NCI-H82 treated with DMSO at 0.1 percent for 48 hours (cell line): ENCODE data around the gene PLXNA2.

Experiments used
- DNase-seq: peaks from one replicate; lab custom pipeline; 2025; ENCODE audit not compliant: unreplicated experiment; lab: John Stamatoyannopoulos, UW

Gene PLXNA2

GRCh38 chr1:208003241-208003640, 240.9 kb downstream of the PLXNA2 start:
- no peak for DNase-seq

GRCh38 chr1:208002672-208003071, 241.5 kb downstream of the PLXNA2 start:
- no peak for DNase-seq

GRCh38 chr1:208002078-208002477, 242.1 kb downstream of the PLXNA2 start:
- DNase-seq = no peak

DNA sequence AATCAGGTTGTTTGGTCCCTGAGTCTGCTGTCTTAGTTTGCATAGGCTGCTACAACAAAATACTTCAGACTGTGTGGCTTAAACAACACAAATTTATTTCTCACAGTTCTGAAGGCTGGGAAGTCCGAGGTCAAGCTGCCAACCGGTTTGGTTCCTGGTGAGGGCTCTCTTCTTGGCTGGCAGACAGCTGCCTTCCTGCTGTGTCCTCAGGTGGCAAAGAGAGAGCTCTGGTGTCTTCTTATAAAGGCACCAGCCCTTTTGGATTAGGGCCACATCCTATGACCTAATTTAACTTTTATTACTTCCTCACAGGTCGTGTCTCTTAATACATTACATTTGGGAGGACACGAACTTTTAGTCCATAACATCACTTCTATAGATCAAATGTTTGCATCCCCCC, 243.7 kb downstream of the PLXNA2 start:
- no peak for DNase-seq

DNA sequence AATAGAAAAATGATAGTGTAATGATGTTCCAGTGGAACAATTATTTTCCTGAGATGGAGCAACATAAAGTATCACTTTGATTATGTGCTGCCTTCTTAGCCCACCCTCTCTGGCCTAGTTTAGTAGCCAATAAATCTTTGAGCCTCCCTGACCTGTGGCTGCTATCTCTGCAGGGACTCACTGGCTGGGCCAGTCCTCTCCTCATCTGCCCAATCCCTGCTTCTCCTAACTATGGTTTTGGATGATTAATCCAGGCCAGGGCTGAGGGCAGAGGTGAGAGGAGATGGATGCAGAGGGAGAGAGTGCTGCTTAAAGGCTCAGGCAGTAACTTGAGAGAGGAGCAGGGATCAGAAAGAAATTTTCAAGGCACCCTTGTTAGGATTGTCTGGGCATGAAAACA, 244.2 kb downstream of the PLXNA2 start:
- no peak for DNase-seq

DNA sequence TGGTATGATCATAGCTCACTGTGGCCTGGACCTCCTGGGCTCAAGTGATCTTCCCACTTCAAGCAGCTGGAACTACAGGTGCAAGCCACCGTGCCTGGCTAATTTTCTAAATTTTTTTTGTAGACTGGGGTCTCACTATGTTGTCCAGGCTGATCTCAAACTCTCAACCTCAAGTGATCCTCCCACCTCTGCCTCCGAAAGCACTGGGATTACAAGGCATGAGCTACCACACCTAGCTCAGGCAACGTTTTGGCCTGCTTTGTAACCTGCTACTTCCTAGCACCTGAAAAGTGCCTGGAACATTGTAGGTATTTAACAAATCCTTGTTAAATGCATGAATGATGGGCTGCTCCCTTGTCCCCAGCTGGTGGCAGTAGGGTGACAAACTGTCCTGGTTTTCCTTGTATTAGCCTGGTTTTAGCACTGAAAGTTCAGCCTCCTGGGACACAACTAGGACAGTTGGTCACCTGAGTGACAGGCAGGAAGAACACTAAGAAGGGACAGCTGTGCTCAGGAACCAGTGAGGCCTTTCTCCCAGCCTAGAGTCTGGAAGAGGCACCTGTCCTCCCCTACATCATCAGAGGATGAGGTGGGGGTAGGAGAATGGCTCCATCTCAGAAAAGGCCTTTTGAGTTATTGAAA, 244.8 kb downstream of the PLXNA2 start:
- no peak for DNase-seq

- DNase-seq = no peak
These were observed 245.5 kb downstream of the PLXNA2 start for GRCh38 chr1:207998691-207999090.

DNA sequence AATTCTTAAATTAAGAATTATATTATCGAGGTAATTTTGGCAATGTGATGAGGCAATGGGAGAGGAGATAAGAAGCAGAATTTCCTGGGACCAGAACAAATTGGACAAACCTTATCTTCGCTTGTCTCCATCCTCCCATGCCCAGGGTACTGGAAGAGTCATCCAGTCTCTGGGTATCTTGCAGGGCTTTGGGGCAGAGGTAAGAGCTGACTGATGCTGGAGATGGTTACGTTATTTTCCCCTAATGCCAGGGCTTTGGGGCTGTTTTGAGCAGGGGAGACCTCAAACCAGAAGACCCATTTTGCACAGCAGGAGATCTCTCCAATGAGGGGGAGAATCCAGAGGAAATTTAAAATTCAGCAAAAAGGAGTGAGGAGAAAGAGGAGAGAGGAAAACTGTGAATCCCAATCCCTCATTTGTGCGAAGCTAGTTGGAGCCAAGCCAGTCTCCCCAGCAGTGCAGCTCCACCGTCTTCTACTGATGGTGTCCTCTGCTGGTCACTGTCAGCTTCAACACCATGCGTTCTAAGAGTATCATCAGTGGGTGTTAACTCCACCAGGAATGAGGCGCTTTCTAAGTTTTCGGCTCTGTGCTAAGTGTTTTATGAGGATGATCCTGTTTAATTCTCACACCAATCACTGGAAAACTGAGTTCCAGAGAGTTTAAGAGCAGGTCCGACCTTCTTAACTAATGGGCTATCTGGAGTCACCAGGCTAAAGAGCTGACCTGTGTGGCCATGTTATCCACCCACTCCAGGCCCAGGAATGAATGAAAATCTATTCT, 246.5 kb downstream of the PLXNA2 start:
- DNase-seq = peak; percentile 52

GRCh38 chr1:207996636-207997035, 247.5 kb downstream of the PLXNA2 start:
- no peak for DNase-seq

- DNase-seq = no peak
These were observed 248.6 kb downstream of the PLXNA2 start for GRCh38 chr1:207995576-207995975.

DNA sequence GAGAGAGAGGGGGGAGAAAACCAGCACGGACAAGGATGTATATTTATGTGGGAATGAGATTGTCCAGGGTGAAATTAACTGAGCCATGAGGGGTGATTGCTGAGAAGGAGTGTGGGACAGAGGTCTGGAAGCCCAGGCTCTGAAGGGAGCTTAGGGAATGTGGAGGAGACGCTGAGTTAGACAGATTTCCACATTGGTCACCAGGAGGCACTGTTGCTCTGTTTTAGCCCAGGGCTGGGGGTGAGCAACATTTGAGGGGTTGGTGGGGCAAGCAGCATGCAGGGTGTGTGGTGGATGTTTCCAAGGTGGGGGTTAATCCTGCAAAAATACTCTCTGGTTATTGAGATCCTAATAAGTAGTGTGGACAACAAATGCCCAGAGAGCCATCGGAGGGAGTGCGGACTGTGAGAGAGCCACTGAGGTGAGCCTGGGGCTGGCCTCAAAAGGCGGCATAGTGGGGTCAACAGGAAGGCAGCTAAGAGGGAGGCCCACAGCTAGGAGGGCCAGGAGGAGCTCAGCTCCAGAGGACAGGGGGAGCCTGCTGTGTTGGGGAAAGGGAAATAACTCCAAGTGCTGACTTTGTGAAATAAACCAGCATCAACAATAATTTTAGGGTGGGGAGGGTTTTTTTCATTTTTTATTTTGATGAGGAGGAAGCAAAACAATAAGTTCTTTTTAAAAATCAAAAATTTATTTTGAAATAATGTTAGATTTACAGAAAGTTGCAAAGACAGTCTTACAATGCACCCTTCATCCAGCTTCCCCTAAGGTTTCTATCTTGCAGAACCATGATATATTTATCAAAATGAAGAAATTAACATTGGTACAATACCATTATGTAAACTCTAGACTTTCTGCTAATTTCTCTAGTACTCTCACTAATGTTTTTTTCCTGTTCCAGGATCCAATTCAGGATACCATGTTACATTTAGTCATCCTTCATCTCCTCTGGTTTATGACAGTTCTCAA, 250.4 kb downstream of the PLXNA2 start:
- peak; percentile 9 for DNase-seq

DNA sequence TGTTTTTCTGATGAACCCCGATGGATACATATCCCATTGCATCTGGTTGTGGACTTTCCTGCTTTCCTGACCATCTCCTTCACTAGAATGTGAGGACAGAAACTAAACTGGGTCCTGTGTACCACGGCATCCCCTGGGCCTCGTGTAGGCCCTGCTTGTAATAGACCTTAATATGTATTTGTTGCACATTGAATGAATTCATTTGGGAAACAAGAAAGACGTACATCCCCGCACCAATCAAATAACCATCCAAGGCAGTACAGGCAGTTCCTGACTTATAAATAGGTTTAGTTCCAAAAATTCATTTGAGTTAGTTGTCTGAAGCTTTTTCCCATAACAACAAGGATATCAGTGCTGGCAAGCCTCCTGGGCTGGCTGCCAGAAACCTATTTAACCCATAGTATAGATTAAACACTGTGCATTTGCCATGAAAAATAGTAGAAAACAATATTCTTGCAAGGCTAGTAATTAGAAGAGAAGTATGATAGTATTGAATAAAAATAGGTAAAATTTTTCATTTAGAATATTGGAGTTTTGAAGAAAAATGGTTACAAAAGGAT, 251.4 kb downstream of the PLXNA2 start:
- DNase-seq = no peak

- DNase-seq = no peak
These were observed 252.6 kb downstream of the PLXNA2 start for GRCh38 chr1:207991583-207992026.

GRCh38 chr1:207990876-207991582, 253.2 kb downstream of the PLXNA2 start:
- no peak for DNase-seq

GRCh38 chr1:207990455-207990854, 253.7 kb downstream of the PLXNA2 start:
- no peak for DNase-seq

DNA sequence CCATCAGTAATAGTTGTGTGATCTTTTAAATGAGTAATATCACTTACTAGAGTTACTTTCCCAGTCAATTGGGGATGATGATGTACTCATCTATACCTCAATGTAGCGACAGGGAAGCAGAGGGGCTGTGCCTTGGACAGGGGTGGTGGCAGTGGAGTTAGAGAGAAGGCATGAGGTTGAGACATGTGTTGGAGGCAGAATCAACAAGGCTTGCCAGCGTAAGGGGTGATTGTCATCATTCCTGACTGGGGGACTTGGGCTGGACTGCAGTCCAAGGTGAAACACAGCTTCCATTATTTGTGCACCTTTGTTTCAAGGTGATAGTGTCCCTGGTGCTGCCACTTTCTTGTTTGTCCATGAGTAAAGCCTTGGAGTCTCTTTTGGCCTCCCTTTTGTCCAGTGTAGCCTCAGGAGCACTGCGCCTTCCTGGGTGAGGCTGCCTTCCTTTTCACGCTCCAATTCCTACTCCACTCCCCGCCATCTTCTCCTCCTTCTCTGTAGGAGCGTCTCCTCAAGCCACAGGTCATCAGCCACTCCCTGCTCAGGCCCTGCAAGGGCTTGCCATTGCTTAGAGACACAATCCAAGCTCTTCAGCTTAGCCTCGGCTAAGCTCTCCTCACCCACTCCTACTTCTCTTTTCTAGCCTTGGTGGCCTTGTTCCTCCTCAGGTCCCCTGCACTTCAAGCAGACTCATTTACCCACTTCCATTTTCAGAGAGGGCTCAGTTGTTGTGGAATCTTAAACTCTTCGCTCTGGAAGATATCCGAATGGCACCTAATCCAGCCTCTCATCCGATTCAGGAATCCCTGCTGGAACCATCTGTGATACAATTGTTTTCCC, 255.6 kb downstream of the PLXNA2 start:
- no peak for DNase-seq

- DNase-seq = no peak
These were observed 257.0 kb downstream of the PLXNA2 start for GRCh38 chr1:207987164-207987563.

DNA sequence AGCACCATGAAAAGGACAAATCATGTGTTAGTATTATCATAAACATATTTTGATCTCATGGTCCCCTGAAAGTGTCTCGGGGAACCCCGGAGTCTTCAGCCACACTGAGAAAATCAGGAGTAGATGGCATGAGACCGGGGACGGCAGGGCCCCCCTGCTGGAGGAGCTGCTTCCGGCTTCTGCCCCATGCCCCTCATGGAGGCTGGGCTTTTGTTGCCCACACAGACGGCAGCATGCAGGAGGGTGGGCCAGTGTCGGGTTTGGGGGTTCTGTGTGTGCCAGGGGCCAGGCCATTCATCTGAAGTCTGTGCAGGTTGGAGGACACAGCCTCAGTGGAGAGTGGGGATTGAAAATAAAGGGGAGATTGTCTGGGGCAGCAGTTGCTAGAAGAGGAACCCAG, 258.2 kb downstream of the PLXNA2 start:
- DNase-seq = no peak

DNA sequence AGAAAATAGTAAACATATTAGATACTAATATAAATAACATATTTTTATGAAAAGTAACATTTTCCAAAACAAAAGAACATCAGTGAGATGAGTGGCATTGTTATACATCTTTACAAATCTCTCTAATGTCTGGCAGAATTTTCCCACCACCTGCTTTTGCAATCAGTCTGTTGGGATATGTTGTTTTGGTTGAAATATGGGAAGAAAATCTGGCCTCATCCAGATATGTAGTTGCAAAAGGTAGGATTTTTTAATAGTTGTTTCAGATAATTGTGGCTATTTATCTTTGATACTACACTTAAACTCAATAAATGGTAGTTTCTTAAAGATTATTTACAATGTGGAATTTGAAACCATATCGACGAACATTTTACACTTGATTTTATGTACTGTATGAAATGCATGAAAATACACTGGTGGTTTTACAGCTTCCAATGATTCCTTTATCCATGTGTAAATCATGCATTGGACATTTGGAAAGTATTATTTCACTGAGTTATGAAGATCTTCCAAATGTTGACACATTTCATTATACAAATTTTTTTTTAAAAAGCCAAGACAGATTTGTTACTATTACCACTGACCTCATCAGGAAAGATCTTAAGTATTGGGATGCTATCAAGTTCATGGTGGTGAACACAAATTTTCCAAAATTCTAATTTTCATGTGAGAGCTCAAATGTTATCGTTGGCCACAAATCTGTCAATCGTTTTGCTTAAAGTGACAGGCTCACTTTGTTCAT, 259.2 kb downstream of the PLXNA2 start:
- DNase-seq = no peak
